Activated T-cell treated with anti-CD3 and anti-CD28 coated beads, Interleukin-2, amount 50 U/mL, for 24 hours (primary cell): ENCODE data around the gene HBQ1.
"Not testable (repeated sequence)": the region's sequence is repeated elsewhere in the genome, so short reads cannot be mapped to it uniquely, and the experiment has no call there.

Experiments
- DNase-seq: peaks from one replicate; pipeline ENCODE4 v3.0.0-alpha.2; 2020
- H3K27ac Mint-ChIP-seq: 2 replicates; pipeline ENCODE4 v1.8.0; 2020; ENCODE audit warnings: mild to moderate bottlenecking, mixed read lengths
- H3K27me3 Mint-ChIP-seq: 2 replicates; pipeline ENCODE4 v1.8.0; 2020; ENCODE audit warnings: mixed read lengths
- H3K36me3 Mint-ChIP-seq: 2 replicates; pipeline ENCODE4 v1.8.0; 2020; ENCODE audit warnings: low read depth, mixed read lengths
- H3K4me1 Mint-ChIP-seq: 2 replicates; pipeline ENCODE4 v1.8.0; 2020; ENCODE audit warnings: low read depth, mixed read lengths
- H3K4me3 Mint-ChIP-seq: 2 replicates; pipeline ENCODE4 v1.8.0; 2020; ENCODE audit warnings: mild to moderate bottlenecking, moderate library complexity, mixed read lengths
- H3K9me3 Mint-ChIP-seq: 2 replicates; pipeline ENCODE4 v1.8.0; 2020; ENCODE audit warnings: mixed read lengths

The HBQ1 gene

DNA sequence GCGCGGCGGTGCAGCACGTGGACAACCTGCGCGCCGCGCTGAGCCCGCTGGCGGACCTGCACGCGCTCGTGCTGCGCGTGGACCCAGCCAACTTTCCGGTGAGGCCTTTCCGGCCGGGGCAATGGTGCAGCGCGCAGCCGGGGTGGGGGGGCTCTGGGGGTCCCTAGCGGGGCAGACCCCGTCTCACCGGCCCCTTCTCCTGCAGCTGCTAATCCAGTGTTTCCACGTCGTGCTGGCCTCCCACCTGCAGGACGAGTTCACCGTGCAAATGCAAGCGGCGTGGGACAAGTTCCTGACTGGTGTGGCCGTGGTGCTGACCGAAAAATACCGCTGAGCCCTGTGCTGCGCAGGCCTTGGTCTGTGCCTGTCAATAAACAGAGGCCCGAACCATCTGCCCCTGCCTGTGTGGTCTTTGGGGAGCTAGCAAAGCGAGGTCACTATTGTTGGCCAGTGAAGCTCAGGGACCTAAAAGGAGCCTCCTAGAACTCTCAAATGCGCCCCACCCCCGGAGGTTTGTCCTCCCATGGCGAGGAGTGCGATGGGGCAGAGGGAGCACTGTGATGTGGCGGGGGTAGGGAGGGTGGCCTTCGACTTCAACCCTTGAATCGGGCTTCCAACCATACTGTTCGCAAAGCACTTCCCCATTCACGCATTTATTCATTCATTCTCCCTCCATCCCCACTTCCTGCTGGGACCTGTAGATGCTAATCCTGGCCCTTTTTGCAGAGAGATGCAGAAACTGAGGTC lies 13.7 kb upstream of the HBQ1 start:
- Mint-ChIP-seq H3K4me1 (peaks cover 14% of the 10 kb centered on the region), H3K27ac (no peak overlapping the region), H3K9me3 (no peaks in the 10 kb centered on the region), H3K36me3 (no peaks in the 10 kb centered on the region), H3K4me3 (no peak overlapping the region), H3K27me3 (peaks cover 74% of the 10 kb centered on the region)
- no peak for DNase-seq

DNA sequence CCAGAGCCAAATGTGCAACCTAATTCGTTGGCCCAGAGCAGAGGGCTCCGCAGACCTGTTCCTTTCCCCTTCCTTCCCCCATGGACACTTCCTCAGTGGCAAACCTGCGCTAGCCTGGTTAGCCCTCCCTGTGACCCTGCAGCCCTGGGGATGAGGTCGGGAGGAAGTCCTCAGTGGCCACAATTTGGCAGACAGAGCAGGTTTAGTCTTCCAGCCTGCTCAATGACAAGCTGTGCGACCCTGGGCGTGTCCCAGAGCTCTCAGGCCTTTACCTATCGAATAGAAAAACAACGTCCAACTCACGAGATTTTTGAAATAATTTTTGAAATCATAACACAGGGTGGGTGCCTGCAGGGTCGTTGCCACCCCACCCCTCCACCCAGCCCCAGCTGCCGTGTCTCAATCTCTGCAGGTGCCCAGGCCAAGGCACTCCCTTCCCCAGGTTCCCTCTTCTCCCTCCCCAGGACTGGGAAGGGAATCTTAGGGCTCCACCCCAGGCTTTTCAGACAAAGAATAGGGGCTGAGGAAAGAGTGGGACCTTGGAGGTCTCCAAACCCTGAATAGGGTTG lies 13.1 kb upstream of the HBQ1 start:
- H3K4me1 Mint-ChIP-seq: peaks cover 14% of the 10 kb centered on the region
- no peak for DNase-seq
- H3K27ac Mint-ChIP-seq: no peak overlapping the region
- no peaks in the 10 kb centered on the region for H3K9me3 Mint-ChIP-seq
- H3K27me3 Mint-ChIP-seq: peaks cover 73% of the 10 kb centered on the region
- H3K4me3 Mint-ChIP-seq: no peak overlapping the region
- no peaks in the 10 kb centered on the region for H3K36me3 Mint-ChIP-seq

DNA sequence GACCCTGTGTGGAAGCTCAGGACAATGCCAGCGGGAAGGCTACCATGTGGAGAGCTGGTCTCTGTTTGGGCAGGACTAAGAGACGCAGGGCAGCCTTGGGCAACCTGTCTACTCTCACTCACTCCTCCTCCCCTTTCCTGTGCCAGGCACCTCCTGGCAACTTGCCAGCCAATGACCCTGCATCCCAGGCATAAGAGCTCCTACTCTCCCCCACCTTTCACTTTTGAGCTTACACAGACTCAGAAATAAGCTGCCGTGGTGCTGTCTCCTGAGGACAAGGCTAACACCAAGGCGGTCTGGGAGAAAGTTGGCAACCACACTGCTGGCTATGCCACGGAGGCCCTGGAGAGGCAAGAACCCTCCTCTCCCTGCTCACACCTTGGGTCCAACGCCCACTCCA lies 11.8 kb upstream of the HBQ1 start:
- H3K9me3 Mint-ChIP-seq: no peaks in the 10 kb centered on the region
- no peak for DNase-seq
- H3K4me3 Mint-ChIP-seq: no peak overlapping the region
- peaks cover 68% of the 10 kb centered on the region for H3K27me3 Mint-ChIP-seq
- peaks cover 15% of the 10 kb centered on the region for H3K4me1 Mint-ChIP-seq
- no peaks in the 10 kb centered on the region for H3K36me3 Mint-ChIP-seq
- no peak overlapping the region for H3K27ac Mint-ChIP-seq

DNA sequence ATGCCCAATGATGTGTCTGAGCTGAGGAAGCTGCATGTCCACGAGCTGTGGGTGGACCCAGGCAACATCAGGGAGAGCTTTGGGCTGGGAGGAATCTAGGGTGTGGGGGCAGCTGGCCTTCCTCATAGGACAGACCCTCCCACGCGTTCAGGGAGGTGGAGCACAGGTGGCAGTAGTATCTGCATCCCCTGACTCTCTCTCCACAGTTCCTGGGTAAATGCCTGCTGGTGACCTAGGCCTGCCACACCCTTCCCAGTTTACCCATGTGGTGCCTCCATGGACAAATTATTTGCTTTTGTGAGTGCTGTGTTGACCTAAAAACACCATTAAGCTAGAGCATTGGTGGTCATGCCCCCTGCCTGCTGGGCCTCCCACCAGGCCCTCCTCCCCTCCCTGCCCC lies 11.2 kb upstream of the HBQ1 start:
- Mint-ChIP-seq H3K36me3 (no peaks in the 10 kb centered on the region), H3K9me3 (no peaks in the 10 kb centered on the region), H3K27me3 (peaks cover 70% of the 10 kb centered on the region), H3K4me1 (peaks cover 16% of the 10 kb centered on the region), H3K27ac (no peak overlapping the region), H3K4me3 (no peak overlapping the region)
- no peak for DNase-seq

DNA sequence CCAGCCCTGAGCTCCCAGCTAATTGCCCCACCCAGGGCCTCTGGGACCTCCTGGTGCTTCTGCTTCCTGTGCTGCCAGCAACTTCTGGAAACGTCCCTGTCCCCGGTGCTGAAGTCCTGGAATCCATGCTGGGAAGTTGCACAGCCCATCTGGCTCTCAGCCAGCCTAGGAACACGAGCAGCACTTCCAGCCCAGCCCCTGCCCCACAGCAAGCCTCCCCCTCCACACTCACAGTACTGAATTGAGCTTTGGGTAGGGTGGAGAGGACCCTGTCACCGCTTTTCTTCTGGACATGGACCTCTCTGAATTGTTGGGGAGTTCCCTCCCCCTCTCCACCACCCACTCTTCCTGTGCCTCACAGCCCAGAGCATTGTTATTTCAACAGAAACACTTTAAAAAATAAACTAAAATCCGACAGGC lies 10.2 kb upstream of the HBQ1 start:
- not testable (repeated sequence) for H3K36me3 Mint-ChIP-seq, H3K27ac Mint-ChIP-seq, H3K4me3 Mint-ChIP-seq, DNase-seq, H3K9me3 Mint-ChIP-seq
- Mint-ChIP-seq H3K4me1 (peaks cover 20% of the 10 kb centered on the region), H3K27me3 (peaks cover 77% of the 10 kb centered on the region)

DNA sequence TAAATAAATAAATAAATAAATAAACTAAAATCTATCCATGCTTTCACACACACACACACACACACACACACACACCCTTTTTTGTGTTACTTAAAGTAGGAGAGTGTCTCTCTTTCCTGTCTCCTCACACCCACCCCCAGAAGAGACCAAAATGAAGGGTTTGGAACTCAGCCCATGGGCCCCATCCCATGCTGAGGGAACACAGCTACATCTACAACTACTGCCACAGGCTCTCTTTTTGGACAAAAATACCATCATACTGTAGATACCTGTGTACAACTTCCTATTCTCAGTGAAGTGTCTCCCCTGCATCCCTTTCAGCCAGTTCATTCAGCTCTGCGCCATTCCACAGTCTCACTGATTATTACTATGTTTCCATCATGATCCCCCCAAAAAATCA lies 9.5 kb upstream of the HBQ1 start:
- Mint-ChIP-seq H3K27ac (no peak overlapping the region), H3K4me3 (no peak overlapping the region), H3K36me3 (no peaks in the 10 kb centered on the region), H3K9me3 (no peaks in the 10 kb centered on the region), H3K4me1 (peaks cover 17% of the 10 kb centered on the region), H3K27me3 (peaks cover 77% of the 10 kb centered on the region)
- DNase-seq: no peak

DNA sequence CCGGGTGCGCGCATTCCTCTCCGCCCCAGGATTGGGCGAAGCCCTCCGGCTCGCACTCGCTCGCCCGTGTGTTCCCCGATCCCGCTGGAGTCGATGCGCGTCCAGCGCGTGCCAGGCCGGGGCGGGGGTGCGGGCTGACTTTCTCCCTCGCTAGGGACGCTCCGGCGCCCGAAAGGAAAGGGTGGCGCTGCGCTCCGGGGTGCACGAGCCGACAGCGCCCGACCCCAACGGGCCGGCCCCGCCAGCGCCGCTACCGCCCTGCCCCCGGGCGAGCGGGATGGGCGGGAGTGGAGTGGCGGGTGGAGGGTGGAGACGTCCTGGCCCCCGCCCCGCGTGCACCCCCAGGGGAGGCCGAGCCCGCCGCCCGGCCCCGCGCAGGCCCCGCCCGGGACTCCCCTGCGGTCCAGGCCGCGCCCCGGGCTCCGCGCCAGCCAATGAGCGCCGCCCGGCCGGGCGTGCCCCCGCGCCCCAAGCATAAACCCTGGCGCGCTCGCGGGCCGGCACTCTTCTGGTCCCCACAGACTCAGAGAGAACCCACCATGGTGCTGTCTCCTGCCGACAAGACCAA lies 7.8 kb upstream of the HBQ1 start, which contains the start of gene HBA2:
Gene HBA2, plus strand, starts transcription at position 503 of the 568 bp plus-strand sequence. Its CDS starts 37 bp downstream, at position 540.
- Mint-ChIP-seq H3K4me1 (peaks cover 13% of the 10 kb centered on the region), H3K27me3 (peaks cover 71% of the 10 kb centered on the region)
- not testable (repeated sequence) for H3K4me3 Mint-ChIP-seq, H3K9me3 Mint-ChIP-seq, DNase-seq, H3K27ac Mint-ChIP-seq, H3K36me3 Mint-ChIP-seq

DNA sequence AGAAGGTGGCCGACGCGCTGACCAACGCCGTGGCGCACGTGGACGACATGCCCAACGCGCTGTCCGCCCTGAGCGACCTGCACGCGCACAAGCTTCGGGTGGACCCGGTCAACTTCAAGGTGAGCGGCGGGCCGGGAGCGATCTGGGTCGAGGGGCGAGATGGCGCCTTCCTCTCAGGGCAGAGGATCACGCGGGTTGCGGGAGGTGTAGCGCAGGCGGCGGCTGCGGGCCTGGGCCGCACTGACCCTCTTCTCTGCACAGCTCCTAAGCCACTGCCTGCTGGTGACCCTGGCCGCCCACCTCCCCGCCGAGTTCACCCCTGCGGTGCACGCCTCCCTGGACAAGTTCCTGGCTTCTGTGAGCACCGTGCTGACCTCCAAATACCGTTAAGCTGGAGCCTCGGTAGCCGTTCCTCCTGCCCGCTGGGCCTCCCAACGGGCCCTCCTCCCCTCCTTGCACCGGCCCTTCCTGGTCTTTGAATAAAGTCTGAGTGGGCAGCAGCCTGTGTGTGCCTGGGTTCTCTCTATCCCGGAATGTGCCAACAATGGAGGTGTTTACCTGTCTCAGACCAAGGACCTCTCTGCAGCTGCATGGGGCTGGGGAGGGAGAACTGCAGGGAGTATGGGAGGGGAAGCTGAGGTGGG lies 6.9 kb upstream of the HBQ1 start:
- H3K36me3 Mint-ChIP-seq, H3K4me3 Mint-ChIP-seq, H3K9me3 Mint-ChIP-seq, DNase-seq, H3K27ac Mint-ChIP-seq: not testable (repeated sequence)
- Mint-ChIP-seq H3K27me3 (peaks cover 72% of the 10 kb centered on the region), H3K4me1 (peaks cover 17% of the 10 kb centered on the region)

DNA sequence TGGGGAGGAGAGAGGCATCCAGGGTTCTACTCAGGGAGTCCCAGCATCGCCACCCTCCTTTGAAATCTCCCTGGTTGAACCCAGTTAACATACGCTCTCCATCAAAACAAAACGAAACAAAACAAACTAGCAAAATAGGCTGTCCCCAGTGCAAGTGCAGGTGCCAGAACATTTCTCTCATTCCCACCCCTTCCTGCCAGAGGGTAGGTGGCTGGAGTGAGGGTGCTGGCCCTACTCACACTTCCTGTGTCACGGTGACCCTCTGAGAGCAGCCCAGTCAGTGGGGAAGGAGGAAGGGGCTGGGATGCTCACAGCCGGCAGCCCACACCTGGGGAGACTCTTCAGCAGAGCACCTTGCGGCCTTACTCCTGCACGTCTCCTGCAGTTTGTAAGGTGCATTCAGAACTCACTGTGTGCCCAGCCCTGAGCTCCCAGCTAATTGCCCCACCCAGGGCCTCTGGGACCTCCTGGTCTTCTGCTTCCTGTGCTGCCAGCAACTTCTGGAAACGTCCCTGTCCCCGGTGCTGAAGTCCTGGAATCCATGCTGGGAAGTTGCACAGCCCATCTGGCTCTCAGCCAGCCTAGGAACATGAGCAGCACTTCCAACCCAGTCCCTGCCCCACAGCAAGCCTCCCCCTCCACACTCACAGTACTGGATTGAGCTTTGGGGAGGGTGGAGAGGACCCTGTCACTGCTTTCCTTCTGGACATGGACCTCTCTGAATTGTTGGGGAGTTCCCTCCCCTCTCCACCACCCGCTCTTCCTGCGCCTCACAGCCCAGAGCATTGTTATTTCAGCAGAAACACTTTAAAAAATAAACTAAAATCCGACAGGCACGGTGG lies 6.1 kb upstream of the HBQ1 start:
- H3K36me3 Mint-ChIP-seq, H3K4me3 Mint-ChIP-seq, H3K9me3 Mint-ChIP-seq, DNase-seq, H3K27ac Mint-ChIP-seq: not testable (repeated sequence)
- H3K27me3 Mint-ChIP-seq: peaks cover 69% of the 10 kb centered on the region
- H3K4me1 Mint-ChIP-seq: peaks cover 17% of the 10 kb centered on the region

DNA sequence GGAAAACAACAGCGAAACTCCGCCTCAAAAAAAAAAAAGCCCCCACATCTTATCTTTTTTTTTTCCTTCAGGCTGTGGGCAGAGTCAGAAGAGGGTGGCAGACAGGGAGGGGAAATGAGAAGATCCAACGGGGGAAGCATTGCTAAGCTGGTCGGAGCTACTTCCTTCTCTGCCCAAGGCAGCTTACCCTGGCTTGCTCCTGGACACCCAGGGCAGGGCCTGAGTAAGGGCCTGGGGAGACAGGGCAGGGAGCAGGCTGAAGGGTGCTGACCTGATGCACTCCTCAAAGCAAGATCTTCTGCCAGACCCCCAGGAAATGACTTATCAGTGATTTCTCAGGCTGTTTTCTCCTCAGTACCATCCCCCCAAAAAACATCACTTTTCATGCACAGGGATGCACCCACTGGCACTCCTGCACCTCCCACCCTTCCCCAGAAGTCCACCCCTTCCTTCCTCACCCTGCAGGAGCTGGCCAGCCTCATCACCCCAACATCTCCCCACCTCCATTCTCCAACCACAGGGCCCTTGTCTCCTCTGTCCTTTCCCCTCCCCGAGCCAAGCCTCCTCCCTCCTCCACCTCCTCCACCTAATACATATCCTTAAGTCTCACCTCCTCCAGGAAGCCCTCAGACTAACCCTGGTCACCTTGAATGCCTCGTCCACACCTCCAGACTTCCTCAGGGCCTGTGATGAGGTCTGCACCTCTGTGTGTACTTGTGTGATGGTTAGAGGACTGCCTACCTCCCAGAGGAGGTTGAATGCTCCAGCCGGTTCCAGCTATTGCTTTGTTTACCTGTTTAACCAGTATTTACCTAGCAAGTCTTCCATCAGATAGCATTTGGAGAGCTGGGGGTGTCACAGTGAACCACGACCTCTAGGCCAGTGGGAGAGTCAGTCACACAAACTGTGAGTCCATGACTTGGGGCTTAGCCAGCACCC lies 5.0 kb upstream of the HBQ1 start:
- Mint-ChIP-seq H3K27ac (no peak overlapping the region), H3K4me1 (peaks cover 22% of the 10 kb centered on the region), H3K36me3 (no peaks in the 10 kb centered on the region), H3K9me3 (no peaks in the 10 kb centered on the region), H3K4me3 (no peak overlapping the region), H3K27me3 (peaks cover 68% of the 10 kb centered on the region)
- no peak for DNase-seq

DNA sequence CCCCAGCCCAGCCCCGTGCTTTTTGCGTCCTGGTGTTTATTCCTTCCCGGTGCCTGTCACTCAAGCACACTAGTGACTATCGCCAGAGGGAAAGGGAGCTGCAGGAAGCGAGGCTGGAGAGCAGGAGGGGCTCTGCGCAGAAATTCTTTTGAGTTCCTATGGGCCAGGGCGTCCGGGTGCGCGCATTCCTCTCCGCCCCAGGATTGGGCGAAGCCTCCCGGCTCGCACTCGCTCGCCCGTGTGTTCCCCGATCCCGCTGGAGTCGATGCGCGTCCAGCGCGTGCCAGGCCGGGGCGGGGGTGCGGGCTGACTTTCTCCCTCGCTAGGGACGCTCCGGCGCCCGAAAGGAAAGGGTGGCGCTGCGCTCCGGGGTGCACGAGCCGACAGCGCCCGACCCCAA lies 4.3 kb upstream of the HBQ1 start:
- H3K36me3 Mint-ChIP-seq, H3K27ac Mint-ChIP-seq, DNase-seq, H3K9me3 Mint-ChIP-seq: not testable (repeated sequence)
- H3K4me1 Mint-ChIP-seq: peaks cover 23% of the 10 kb centered on the region
- H3K4me3 Mint-ChIP-seq: peak overlapping the region; percentile 25
- H3K27me3 Mint-ChIP-seq: peaks cover 62% of the 10 kb centered on the region

DNA sequence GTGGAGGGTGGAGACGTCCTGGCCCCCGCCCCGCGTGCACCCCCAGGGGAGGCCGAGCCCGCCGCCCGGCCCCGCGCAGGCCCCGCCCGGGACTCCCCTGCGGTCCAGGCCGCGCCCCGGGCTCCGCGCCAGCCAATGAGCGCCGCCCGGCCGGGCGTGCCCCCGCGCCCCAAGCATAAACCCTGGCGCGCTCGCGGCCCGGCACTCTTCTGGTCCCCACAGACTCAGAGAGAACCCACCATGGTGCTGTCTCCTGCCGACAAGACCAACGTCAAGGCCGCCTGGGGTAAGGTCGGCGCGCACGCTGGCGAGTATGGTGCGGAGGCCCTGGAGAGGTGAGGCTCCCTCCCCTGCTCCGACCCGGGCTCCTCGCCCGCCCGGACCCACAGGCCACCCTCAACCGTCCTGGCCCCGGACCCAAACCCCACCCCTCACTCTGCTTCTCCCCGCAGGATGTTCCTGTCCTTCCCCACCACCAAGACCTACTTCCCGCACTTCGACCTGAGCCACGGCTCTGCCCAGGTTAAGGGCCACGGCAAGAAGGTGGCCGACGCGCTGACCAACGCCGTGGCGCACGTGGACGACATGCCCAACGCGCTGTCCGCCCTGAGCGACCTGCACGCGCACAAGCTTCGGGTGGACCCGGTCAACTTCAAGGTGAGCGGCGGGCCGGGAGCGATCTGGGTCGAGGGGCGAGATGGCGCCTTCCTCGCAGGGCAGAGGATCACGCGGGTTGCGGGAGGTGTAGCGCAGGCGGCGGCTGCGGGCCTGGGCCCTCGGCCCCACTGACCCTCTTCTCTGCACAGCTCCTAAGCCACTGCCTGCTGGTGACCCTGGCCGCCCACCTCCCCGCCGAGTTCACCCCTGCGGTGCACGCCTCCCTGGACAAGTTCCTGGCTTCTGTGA lies 3.5 kb upstream of the HBQ1 start, which contains the start of gene HBA1:
Gene HBA1, plus strand, starts transcription at position 204 of the 906 bp plus-strand sequence. Its CDS starts 37 bp downstream, at position 241.
- not testable (repeated sequence) for DNase-seq, H3K27ac Mint-ChIP-seq, H3K9me3 Mint-ChIP-seq, H3K36me3 Mint-ChIP-seq
- H3K27me3 Mint-ChIP-seq: peaks cover 57% of the 10 kb centered on the region
- peak within 1 kb of the TSS; percentile 25 for H3K4me3 Mint-ChIP-seq
- H3K4me1 Mint-ChIP-seq: peaks cover 24% of the 10 kb centered on the region
